GM12872 (cell line): ENCODE data around the gene ERC2.

Experiments
- TF ChIP-seq, protein P1 (sequence below): IDR thresholded peaks from 3 replicates; pipeline ENCODE4 v1.5.1; 2011; ENCODE audit warnings: low read depth, mild to moderate bottlenecking, low read length, moderate library complexity; ENCODE audit not compliant: insufficient read depth

Gene ERC2

DNA sequence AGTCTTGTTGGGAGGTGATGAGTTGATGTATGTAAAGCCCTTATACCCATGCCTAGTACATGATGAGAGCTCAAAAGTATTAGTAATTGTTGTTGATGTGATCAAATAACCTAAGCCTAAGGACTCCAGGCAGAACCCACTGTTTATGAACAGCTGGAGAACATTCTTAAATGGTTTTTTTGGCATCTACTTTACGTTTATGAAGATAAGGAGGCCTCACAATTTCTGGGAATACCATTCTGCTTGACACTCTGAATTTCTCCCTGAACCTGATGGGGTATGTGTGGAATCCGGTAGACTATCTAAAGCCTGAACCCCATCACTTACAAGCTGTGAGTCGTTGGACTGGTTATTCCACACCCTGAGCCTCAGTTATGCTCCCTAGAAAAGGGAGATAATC lies 736.5 kb downstream of the ERC2 start:
- TF ChIP-seq, protein P1, sequence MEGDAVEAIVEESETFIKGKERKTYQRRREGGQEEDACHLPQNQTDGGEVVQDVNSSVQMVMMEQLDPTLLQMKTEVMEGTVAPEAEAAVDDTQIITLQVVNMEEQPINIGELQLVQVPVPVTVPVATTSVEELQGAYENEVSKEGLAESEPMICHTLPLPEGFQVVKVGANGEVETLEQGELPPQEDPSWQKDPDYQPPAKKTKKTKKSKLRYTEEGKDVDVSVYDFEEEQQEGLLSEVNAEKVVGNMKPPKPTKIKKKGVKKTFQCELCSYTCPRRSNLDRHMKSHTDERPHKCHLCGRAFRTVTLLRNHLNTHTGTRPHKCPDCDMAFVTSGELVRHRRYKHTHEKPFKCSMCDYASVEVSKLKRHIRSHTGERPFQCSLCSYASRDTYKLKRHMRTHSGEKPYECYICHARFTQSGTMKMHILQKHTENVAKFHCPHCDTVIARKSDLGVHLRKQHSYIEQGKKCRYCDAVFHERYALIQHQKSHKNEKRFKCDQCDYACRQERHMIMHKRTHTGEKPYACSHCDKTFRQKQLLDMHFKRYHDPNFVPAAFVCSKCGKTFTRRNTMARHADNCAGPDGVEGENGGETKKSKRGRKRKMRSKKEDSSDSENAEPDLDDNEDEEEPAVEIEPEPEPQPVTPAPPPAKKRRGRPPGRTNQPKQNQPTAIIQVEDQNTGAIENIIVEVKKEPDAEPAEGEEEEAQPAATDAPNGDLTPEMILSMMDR = no peak

DNA sequence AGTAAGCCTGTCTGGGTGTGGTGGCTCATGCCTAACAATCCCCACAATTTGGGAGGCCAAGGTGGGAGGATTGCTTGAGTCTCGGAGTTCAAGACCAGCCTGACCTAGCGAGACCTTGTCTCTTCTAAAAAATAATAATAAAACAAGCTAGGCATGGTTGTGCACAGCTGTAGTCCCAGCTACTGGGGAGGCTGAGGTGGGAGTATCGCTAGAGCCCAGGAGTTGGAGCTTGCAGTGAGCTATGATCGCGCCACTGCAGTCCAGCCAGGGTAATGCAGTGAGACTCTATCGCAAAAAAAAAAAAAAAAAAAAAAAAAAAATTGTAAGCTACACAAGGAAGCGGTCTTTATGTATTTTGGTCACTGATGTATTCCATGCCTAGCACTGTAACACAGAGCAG lies 738.7 kb downstream of the ERC2 start:
- TF ChIP-seq, protein P1 = no peak

DNA sequence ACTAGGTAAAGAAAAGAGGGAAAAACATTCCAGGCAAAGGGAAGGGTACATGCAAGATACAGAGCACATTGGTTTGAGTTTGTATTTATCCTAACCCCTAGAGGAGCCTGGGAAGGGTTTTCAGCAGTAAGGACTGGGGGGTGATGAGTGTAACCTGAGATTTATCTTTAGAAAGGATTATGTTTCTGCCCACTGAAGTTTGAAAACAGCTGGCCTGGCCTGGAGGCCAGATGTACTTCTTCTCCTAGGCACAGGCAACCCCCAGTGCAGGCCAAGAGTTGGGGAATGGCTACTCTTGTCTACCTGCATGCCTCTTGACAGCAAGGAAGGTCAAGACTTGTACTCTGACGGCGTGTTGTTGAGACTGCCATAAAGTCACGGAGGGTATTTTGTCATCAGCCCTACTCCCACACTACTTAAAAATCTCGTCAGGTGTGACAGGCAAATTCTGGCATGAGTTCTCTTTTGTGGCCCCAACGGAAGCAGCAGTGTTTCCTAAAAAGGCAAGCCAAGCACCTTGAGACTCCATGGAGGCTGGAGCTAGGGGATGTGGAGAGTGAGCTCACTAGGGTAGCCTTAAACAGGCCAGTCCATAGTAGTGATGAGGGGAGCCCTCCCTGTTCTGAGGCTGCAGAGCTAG lies 739.7 kb downstream of the ERC2 start:
- TF ChIP-seq, protein P1 = no peak

DNA sequence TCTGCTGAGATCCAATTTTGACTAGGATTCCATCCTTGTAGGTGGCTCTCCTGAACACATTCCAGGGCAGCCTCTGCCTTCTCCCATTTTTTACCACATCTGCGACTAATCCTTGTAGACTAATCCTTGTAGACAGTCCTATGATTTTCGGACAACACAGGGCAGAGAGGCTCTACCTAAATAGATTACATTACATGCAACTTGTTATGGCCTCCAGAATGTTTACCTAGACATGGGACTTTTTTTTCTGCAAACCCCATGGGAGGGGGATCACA lies 741.8 kb downstream of the ERC2 start:
- TF ChIP-seq, protein P1 = no peak

DNA sequence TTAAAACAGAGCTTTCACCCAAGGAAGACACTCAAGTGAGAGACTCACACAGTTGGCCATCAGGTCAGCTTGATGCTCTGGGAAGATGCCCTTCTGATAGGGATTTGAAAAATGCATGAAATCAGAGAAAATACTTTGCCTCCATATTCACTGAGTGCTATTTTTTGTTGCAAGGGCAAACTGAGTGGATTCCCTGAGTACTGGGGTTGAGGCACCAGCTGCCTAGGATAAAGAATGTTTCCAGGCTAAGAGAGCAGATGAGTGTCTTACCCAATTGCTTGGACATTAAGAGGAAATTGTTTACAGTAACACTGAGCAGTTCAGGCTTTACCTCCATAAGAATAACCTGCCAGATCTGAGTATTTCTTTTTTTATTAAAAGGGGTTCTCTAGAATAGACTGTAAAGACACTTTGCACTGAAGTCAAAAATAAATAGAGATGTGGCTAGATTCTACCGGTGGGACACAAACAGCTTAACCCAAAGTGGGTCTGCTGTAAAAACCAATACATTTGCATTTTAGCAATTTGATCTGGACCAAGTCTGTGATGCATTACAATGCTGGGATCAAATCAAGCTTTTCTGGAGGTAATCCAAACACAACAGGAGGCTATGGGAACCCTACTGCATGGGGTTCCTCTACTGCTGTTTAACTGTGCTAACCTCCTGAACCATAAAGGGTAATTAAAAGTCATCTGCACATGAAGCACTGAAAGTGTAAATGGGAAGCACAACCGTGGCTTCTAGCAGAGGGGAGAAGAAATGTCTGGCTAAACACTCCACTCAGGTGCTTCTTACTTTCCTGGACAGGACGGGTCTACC lies 742.4 kb downstream of the ERC2 start:
- TF ChIP-seq, protein P1 = no peak

DNA sequence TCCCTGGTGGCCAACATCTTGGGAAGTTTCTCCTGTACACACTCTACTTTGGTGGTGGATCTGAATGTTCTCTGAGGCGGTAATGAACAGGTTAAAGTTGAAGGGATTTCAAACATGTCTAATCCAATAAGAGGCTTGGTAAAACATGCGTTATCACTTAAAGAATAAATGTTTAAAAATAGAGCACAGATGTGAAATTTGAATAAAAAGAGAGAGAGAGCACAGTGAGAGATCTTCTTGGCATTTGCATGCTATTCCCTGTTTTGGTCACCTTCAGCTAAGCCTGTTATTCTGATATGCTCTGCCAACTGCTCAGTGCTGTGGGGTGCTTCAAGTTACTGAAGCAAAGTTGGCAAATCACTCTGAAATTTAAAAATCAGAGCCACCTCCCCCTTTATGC lies 743.4 kb downstream of the ERC2 start:
- TF ChIP-seq, protein P1 = no peak

DNA sequence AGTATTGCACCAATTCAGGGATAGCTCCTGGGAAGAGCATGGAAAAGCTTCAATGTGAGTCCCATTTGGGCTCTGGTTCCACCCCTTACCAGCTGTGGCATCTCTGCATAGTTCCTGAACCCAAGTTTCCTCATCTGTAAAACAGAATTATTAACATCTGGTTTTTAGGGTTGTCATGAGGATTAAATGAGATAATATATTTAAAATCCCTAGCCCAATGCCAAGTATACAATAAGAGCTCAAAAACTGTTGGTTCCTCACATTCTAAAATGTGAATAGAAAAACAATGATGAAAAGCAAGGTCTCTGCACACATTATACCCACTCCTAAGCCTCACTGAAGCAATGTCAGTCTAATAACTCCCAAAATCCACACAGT lies 743.9 kb downstream of the ERC2 start:
- TF ChIP-seq, protein P1 = no peak
